Neural cell (in vitro differentiated cells): ENCODE measurements around the gene JADE1. TPM values are rescaled to one million over a fixed set of nuclear protein-coding genes. Genes with fewer than 3 reads are reported as not detected.

Source experiments
- H2AFZ ChIP-seq: fragments of 200-600, 300-800 bp; sonication (generic), shearing (Covaris generic); 2 replicates; pipeline ENCODE4 v1.6.0; 2014; ENCODE audit warnings: low read depth, mild to moderate bottlenecking, antibody characterized with exemption, low read length, moderate library complexity
- H3F3A ChIP-seq: fragments of 200-600 bp; shearing (Covaris generic); 2 replicates; pipeline ENCODE4 v1.6.1; 2016; ENCODE audit warnings: mild to moderate bottlenecking, moderate library complexity, mixed read lengths, antibody characterized with exemption, low read length; ENCODE audit not compliant: insufficient read depth, poor library complexity, severe bottlenecking
- H3K27ac ChIP-seq: fragments of 200-600, 300-800 bp; sonication (generic), shearing (Covaris generic); 2 replicates; pipeline ENCODE4 v1.5.1; 2014; ENCODE audit warnings: mild to moderate bottlenecking, low read length, moderate library complexity
- H3K27me3 ChIP-seq: fragments of 300-800, 200-600 bp; sonication (generic), shearing (Covaris generic); 2 replicates; pipeline ENCODE4 v1.6.0; 2014; ENCODE audit warnings: mild to moderate bottlenecking, low read depth, low read length, moderate library complexity; ENCODE audit not compliant: insufficient read depth
- H3K36me3 ChIP-seq: fragments of 300-800, 200-600 bp; sonication (generic), shearing (Covaris generic); 2 replicates; pipeline ENCODE4 v1.5.1; 2014; ENCODE audit warnings: mild to moderate bottlenecking, antibody characterized with exemption, low read length, moderate library complexity; ENCODE audit not compliant: insufficient read depth
- H3K4me2 ChIP-seq: fragments of 300-800, 200-600 bp; sonication (generic), shearing (Covaris generic); 2 replicates; pipeline ENCODE4 v1.6.0; 2014; ENCODE audit warnings: mild to moderate bottlenecking, low read length
- H3K4me3 ChIP-seq: fragments of 300-800, 200-600 bp; sonication (generic), shearing (Covaris generic); 2 replicates; pipeline ENCODE4 v1.5.1; 2014; ENCODE audit warnings: mild to moderate bottlenecking, low read length, moderate library complexity
- H3K79me2 ChIP-seq: fragments of 200-600 bp; shearing (Covaris generic); replicated peaks from 2 replicates; pipeline ENCODE4 v1.6.0; 2014; ENCODE audit warnings: mild to moderate bottlenecking, low read length, moderate library complexity; ENCODE audit not compliant: insufficient read depth
- H3K9ac ChIP-seq: fragments of 300-800, 200-600 bp; sonication (generic), shearing (Covaris generic); 2 replicates; pipeline ENCODE4 v1.6.1; 2016; ENCODE audit warnings: mild to moderate bottlenecking, low read length, mixed read lengths
- H3K9me2 ChIP-seq: fragments of 200-600 bp; shearing (Covaris generic); 2 replicates; pipeline ENCODE4 v1.6.1; 2016; ENCODE audit warnings: mild to moderate bottlenecking, low read length, mixed read lengths; ENCODE audit not compliant: insufficient read depth
- H3K9me3 ChIP-seq: fragments of 200-600, 300-800 bp; sonication (generic), shearing (Covaris generic); 2 replicates; pipeline ENCODE4 v1.6.1; 2016; ENCODE audit warnings: mild to moderate bottlenecking, mixed run types, low read length, moderate library complexity, mixed read lengths
- H4K20me1 ChIP-seq: fragments of 200-600 bp; shearing (Covaris generic); 2 replicates; pipeline ENCODE4 v1.6.1; 2016; ENCODE audit warnings: mild to moderate bottlenecking, mixed run types; ENCODE audit not compliant: insufficient read depth
- CTCF ChIP-seq: fragments of 450-650 bp; IDR thresholded peaks from 2 replicates; pipeline ENCODE4 v1.5.1; 2014; ENCODE audit warnings: antibody characterized with exemption, mild to moderate bottlenecking, moderate library complexity; ENCODE audit not compliant: poor library complexity, severe bottlenecking
- EP300 ChIP-seq: fragments of 450-650 bp; conservative IDR thresholded peaks from 2 replicates; pipeline ENCODE4 v1.6.1; 2014; ENCODE audit warnings: antibody characterized with exemption, mild to moderate bottlenecking, moderate library complexity; ENCODE audit not compliant: poor library complexity, severe bottlenecking
- EZH2 ChIP-seq: fragments of 200-600, 300-800 bp; shearing (Covaris generic), sonication (generic); IDR thresholded peaks from 2 replicates; pipeline ENCODE4 v1.6.1; 2014; ENCODE audit warnings: antibody characterized with exemption, low read length, borderline replicate concordance, mild to moderate bottlenecking; ENCODE audit not compliant: insufficient read depth, poor library complexity, severe bottlenecking
- MXI1 ChIP-seq: fragments of 450-650 bp; conservative IDR thresholded peaks from 2 replicates; pipeline ENCODE4 v1.6.1; 2014; ENCODE audit warnings: antibody characterized with exemption, mild to moderate bottlenecking; ENCODE audit not compliant: poor library complexity, severe bottlenecking
- POLR2AphosphoS5 ChIP-seq: IDR thresholded peaks from 2 replicates; pipeline ENCODE4 v1.6.1; 2012
- RAD21 ChIP-seq: fragments of 450-650 bp; conservative IDR thresholded peaks from 2 replicates; pipeline ENCODE4 v1.6.1; 2014; ENCODE audit warnings: antibody characterized with exemption, mild to moderate bottlenecking, moderate library complexity
- SMC3 ChIP-seq: fragments of 450-650 bp; conservative IDR thresholded peaks from 2 replicates; pipeline ENCODE4 v1.6.1; 2014; ENCODE audit warnings: antibody characterized with exemption, mild to moderate bottlenecking, moderate library complexity; ENCODE audit not compliant: poor library complexity
- TAF1 ChIP-seq: IDR thresholded peaks from 2 replicates; pipeline ENCODE4 v1.6.1; 2012; ENCODE audit warnings: low read depth
- polyA plus RNA-seq: library from polyadenylated mRNA; depleted of rRNA; stranded (reverse); fragments of >200 nt; gene quantifications from 2 replicates; pipeline ENCODE4 v1.2.3, GENCODE V29; 2014
- TF ChIP-seq, protein P1 (sequence below): IDR thresholded peaks from 2 replicates; pipeline ENCODE4 v1.6.1; 2012; ENCODE audit warnings: borderline replicate concordance

The JADE1 gene
- polyA plus RNA-seq, 1 donor from 2014 or later: 14.5 TPM

- Histone ChIP-seq H3F3A (no peaks in the 10 kb centered on the region), H3K4me3 (no peak overlapping the region), H3K4me2 (no peak overlapping the region), H3K9me3 (no peaks in the 10 kb centered on the region), H3K9ac (no peak overlapping the region), H3K27ac (no peak overlapping the region), H3K36me3 (no peaks in the 10 kb centered on the region), H3K9me2 (no peaks in the 10 kb centered on the region), H4K20me1 (no peaks in the 10 kb centered on the region), H3K27me3 (no peaks in the 10 kb centered on the region), H2AFZ (no peak overlapping the region), H3K79me2 (peaks cover 79% of the 10 kb centered on the region)
- no peak for TF ChIP-seq CTCF
- no peak for TF ChIP-seq SMC3
- TF ChIP-seq, protein P1, sequence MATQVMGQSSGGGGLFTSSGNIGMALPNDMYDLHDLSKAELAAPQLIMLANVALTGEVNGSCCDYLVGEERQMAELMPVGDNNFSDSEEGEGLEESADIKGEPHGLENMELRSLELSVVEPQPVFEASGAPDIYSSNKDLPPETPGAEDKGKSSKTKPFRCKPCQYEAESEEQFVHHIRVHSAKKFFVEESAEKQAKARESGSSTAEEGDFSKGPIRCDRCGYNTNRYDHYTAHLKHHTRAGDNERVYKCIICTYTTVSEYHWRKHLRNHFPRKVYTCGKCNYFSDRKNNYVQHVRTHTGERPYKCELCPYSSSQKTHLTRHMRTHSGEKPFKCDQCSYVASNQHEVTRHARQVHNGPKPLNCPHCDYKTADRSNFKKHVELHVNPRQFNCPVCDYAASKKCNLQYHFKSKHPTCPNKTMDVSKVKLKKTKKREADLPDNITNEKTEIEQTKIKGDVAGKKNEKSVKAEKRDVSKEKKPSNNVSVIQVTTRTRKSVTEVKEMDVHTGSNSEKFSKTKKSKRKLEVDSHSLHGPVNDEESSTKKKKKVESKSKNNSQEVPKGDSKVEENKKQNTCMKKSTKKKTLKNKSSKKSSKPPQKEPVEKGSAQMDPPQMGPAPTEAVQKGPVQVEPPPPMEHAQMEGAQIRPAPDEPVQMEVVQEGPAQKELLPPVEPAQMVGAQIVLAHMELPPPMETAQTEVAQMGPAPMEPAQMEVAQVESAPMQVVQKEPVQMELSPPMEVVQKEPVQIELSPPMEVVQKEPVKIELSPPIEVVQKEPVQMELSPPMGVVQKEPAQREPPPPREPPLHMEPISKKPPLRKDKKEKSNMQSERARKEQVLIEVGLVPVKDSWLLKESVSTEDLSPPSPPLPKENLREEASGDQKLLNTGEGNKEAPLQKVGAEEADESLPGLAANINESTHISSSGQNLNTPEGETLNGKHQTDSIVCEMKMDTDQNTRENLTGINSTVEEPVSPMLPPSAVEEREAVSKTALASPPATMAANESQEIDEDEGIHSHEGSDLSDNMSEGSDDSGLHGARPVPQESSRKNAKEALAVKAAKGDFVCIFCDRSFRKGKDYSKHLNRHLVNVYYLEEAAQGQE: no peak
These were observed 11.2 kb downstream of the JADE1 start for GRCh38 chr4:128820671-128821070.

DNA sequence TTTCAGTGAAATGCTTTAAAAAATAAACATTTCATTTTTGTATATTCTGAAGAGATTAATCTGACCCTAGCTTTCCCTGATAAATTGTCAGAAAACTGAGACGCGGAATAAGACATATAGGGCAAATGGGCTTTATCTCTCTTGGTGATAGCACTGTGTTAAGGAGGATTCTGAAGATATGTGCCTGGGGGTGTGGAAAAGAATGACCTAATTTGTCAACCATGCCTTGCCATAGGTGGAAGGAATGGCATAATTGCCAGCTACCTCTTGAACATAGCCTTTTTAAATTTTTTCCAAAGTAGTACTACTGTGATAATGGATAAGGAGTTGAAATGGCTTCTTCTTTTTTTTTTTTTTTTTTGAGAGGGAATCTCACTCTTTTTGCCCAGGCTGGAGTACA is 11.7 kb downstream of the JADE1 start:
- TF ChIP-seq EP300 (no peak), EZH2 (no peak), MXI1 (no peak), POLR2AphosphoS5 (no peak), CTCF (no peak), SMC3 (no peak), RAD21 (no peak), TAF1 (no peak)
- TF ChIP-seq, protein P1: no peak
- H3K9me2 ChIP-seq: no peaks in the 10 kb centered on the region
- H3K27ac ChIP-seq: no peak overlapping the region
- no peak overlapping the region for H3K4me3 ChIP-seq
- no peak overlapping the region for H3K9ac ChIP-seq
- no peak overlapping the region for H3K4me2 ChIP-seq
- no peaks in the 10 kb centered on the region for H4K20me1 ChIP-seq
- no peaks in the 10 kb centered on the region for H3K36me3 ChIP-seq
- H3K9me3 ChIP-seq: no peaks in the 10 kb centered on the region
- H2AFZ ChIP-seq: no peak overlapping the region
- peaks cover 79% of the 10 kb centered on the region for H3K79me2 ChIP-seq
- no peaks in the 10 kb centered on the region for H3F3A ChIP-seq
- H3K27me3 ChIP-seq: no peaks in the 10 kb centered on the region
